Lower leg skin (tissue), 3 donors: Measurements from ENCODE around the gene PP2D1.

Source experiments
- POLR2A ChIP-seq, 2 donors: fragments of 450-650 bp; IDR thresholded peaks; one replicate each; pipeline ENCODE4 v1.6.1; 2016 to 2017; ENCODE audit warnings: antibody characterized with exemption in 2 of 2, mild to moderate bottlenecking in 1 of 2, moderate library complexity in 1 of 2
- TF ChIP-seq, protein P1 (sequence below), 3 donors: fragments of 450-650 bp; IDR thresholded peaks; one replicate each; pipeline ENCODE4 v1.5.1; 2016; ENCODE audit warnings: antibody characterized with exemption in 3 of 3, mild to moderate bottlenecking in 3 of 3, moderate library complexity in 2 of 3

DNA sequence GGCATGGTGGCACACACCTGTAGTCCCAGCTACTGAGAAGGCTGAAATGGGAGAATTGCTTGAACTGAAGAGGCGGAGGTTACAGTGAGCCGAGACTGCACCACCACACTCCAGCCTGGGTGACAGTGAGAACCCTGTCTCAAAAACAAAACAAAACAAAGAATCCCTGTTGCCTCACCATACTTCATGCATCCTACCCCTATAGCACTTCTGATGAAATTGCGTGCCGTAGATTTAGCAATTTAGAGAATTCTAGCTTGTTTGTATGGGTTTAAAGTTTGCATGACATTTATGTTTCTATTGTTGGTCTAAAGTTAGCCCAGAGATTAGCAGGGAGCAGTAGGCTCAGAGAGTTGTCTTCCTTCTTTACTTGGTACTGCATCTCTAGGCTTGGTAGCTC, 57.4 kb downstream of the PP2D1 start:
- no peak for TF ChIP-seq POLR2A (IDR thresholded peaks at IDR 0.05)
- TF ChIP-seq, protein P1, sequence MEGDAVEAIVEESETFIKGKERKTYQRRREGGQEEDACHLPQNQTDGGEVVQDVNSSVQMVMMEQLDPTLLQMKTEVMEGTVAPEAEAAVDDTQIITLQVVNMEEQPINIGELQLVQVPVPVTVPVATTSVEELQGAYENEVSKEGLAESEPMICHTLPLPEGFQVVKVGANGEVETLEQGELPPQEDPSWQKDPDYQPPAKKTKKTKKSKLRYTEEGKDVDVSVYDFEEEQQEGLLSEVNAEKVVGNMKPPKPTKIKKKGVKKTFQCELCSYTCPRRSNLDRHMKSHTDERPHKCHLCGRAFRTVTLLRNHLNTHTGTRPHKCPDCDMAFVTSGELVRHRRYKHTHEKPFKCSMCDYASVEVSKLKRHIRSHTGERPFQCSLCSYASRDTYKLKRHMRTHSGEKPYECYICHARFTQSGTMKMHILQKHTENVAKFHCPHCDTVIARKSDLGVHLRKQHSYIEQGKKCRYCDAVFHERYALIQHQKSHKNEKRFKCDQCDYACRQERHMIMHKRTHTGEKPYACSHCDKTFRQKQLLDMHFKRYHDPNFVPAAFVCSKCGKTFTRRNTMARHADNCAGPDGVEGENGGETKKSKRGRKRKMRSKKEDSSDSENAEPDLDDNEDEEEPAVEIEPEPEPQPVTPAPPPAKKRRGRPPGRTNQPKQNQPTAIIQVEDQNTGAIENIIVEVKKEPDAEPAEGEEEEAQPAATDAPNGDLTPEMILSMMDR (IDR thresholded peaks at IDR 0.05): no peak
